NCI-H2171 treated with DMSO at 0.1 percent for 48 hours (cell line): Measurements from ENCODE around the gene SENP6.
"Not testable (repeated sequence)": the region's sequence is repeated elsewhere in the genome, so short reads cannot be mapped to it uniquely, and the experiment has no call there.

Source experiments
- DNase-seq: peaks from one replicate; lab custom pipeline; 2025; lab: John Stamatoyannopoulos, UW

Gene SENP6

GRCh38 chr6:75601304-75602245, at the start of gene SENP6:
Gene SENP6 (plus strand): TSS chr6:75601880. CDS start chr6:75602525, 645 bp downstream.
- DNase-seq: peak; percentile 79

GRCh38 chr6:75556240-75556639, 45.4 kb upstream of the SENP6 start:
- no peak for DNase-seq

- no peak for DNase-seq
These were observed 44.6 kb upstream of the SENP6 start for GRCh38 chr6:75557068-75557467.

- DNase-seq: peak; percentile 27
These were observed 38.6 kb upstream of the SENP6 start for GRCh38 chr6:75563032-75563431.

- DNase-seq: no peak
These were observed 35.4 kb upstream of the SENP6 start for GRCh38 chr6:75566137-75566767.

- no peak for DNase-seq
These were observed 33.6 kb upstream of the SENP6 start for GRCh38 chr6:75568100-75568499.

- DNase-seq: no peak
These were observed 32.7 kb upstream of the SENP6 start for GRCh38 chr6:75568965-75569364.

- DNase-seq: not testable (repeated sequence)
These were observed 31.0 kb upstream of the SENP6 start for GRCh38 chr6:75570671-75571070.

- DNase-seq: no peak
These were observed 29.6 kb upstream of the SENP6 start for GRCh38 chr6:75572072-75572471.

- DNase-seq: no peak
These were observed 21.7 kb upstream of the SENP6 start for GRCh38 chr6:75579951-75580350.

GRCh38 chr6:75581231-75581630, 20.4 kb upstream of the SENP6 start:
- no peak for DNase-seq

- DNase-seq: not testable (repeated sequence)
These were observed 17.1 kb upstream of the SENP6 start for GRCh38 chr6:75584552-75584951.

GRCh38 chr6:75588948-75589347, 12.7 kb upstream of the SENP6 start:
- no peak for DNase-seq

GRCh38 chr6:75590370-75590769, 11.3 kb upstream of the SENP6 start:
- no peak for DNase-seq

GRCh38 chr6:75596380-75596779, 5.3 kb upstream of the SENP6 start:
- DNase-seq: not testable (repeated sequence)

GRCh38 chr6:75600768-75601167, 912 bp upstream of the SENP6 start:
- DNase-seq: peak; percentile 22

- peak; percentile 66 for DNase-seq
These were observed 796 bp downstream of the SENP6 start for GRCh38 chr6:75602246-75603105.

- no peak for DNase-seq
These were observed 1.4 kb downstream of the SENP6 start for GRCh38 chr6:75603106-75603420.

- no peak for DNase-seq
These were observed 2.6 kb downstream of the SENP6 start for GRCh38 chr6:75604294-75604693.

GRCh38 chr6:75605635-75606034, 4.0 kb downstream of the SENP6 start:
- DNase-seq: no peak

- DNase-seq: no peak
These were observed 6.6 kb downstream of the SENP6 start for GRCh38 chr6:75608304-75608703.

GRCh38 chr6:75608956-75609533, 7.4 kb downstream of the SENP6 start:
- DNase-seq: no peak
